ENCODE results near the gene CEP112.

CEP112 gene

GRCh38 chr17:65667656-65668055 is 524.3 kb downstream of the CEP112 start:
- no peak for DNase-seq

GRCh38 chr17:65666876-65667321 is 525.0 kb downstream of the CEP112 start:
- DNase-seq, result no peak

- no peak for DNase-seq
Measured at GRCh38 chr17:65665966-65666365, 526.0 kb downstream of the CEP112 start.

- DNase-seq, result no peak
Measured at GRCh38 chr17:65664696-65665095, 527.2 kb downstream of the CEP112 start.

- DNase-seq, result no peak
Measured at GRCh38 chr17:65664266-65664665, 527.7 kb downstream of the CEP112 start.

GRCh38 chr17:65662196-65662595 is 529.7 kb downstream of the CEP112 start:
- no peak for DNase-seq

GRCh38 chr17:65660947-65661346 is 531.0 kb downstream of the CEP112 start:
- no peak for DNase-seq

GRCh38 chr17:65660078-65660477 is 531.9 kb downstream of the CEP112 start:
- no peak for DNase-seq

GRCh38 chr17:65659512-65659911 is 532.4 kb downstream of the CEP112 start:
- DNase-seq, result no peak

- no peak for DNase-seq
Measured at GRCh38 chr17:65657251-65657828, 534.6 kb downstream of the CEP112 start.

GRCh38 chr17:65656390-65657250 is 535.3 kb downstream of the CEP112 start:
- DNase-seq, result no peak

- DNase-seq, result no peak
Measured at GRCh38 chr17:65655706-65656105, 536.2 kb downstream of the CEP112 start.

GRCh38 chr17:65644545-65644944 is 547.4 kb downstream of the CEP112 start:
- DNase-seq, result no peak

GRCh38 chr17:65638221-65638975 is 553.5 kb downstream of the CEP112 start:
- no peak for DNase-seq

GRCh38 chr17:65637786-65638185 is 554.1 kb downstream of the CEP112 start:
- DNase-seq, result no peak

- no peak for DNase-seq
Measured at GRCh38 chr17:65634533-65634932, 557.4 kb downstream of the CEP112 start.

- no peak for DNase-seq
Measured at GRCh38 chr17:65633988-65634387, 557.9 kb downstream of the CEP112 start.

GRCh38 chr17:65633146-65633881 is 558.6 kb downstream of the CEP112 start:
- no peak for DNase-seq

- DNase-seq, result no peak
Measured at GRCh38 chr17:65630502-65630901, 561.4 kb downstream of the CEP112 start.

- no peak for DNase-seq
Measured at GRCh38 chr17:65629234-65629690, 562.7 kb downstream of the CEP112 start.

GRCh38 chr17:65628644-65629036 is 563.3 kb downstream of the CEP112 start:
- no peak for DNase-seq

GRCh38 chr17:65627891-65628643 is 563.9 kb downstream of the CEP112 start:
- no peak for DNase-seq

All from activated gamma-delta T cell (primary cell).